HCT116 (cell line): ENCODE data around the gene FAM156B.

Source experiments
- ATF3 ChIP-seq: IDR thresholded peaks from 2 replicates; pipeline ENCODE4 v1.6.1; 2012
- CEBPB ChIP-seq: IDR thresholded peaks from 2 replicates; pipeline ENCODE4 v1.6.1; 2012; ENCODE audit warnings: low read depth
- CTCF ChIP-seq, 3 experiments: fragments of 200-600 bp in 1 of 3; sonication (generic) in 1 of 3; IDR thresholded peaks in 2 of 3; conservative IDR thresholded peaks in 1 of 3; 2 replicates each; pipeline ENCODE4 v1.5.1; 2012 to 2017; ENCODE audit warnings: low read depth in 2 of 3, low read length in 2 of 3, antibody characterized with exemption in 1 of 3, borderline replicate concordance in 1 of 3, control low read depth in 1 of 3, mild to moderate bottlenecking in 1 of 3, mixed read lengths in 1 of 3, mixed run types in 1 of 3, moderate library complexity in 1 of 3; ENCODE audit not compliant: insufficient read depth in 1 of 3
- EZH2 ChIP-seq: fragments of 200-600 bp; sonication (generic); IDR thresholded peaks from 2 replicates; pipeline ENCODE4 v1.6.1; 2017; ENCODE audit warnings: antibody characterized with exemption, mixed run types
- EZH2phosphoT487 ChIP-seq: fragments of 200-600 bp; IDR thresholded peaks from 2 replicates; pipeline ENCODE4 v1.6.1; 2018; ENCODE audit warnings: antibody characterized with exemption, borderline replicate concordance
- FOSL1 ChIP-seq: IDR thresholded peaks from 2 replicates; pipeline ENCODE4 v1.6.1; 2012; ENCODE audit warnings: low read depth
- MAX ChIP-seq: IDR thresholded peaks from 2 replicates; pipeline ENCODE4 v1.6.1; 2012
- POLR2A ChIP-seq: IDR thresholded peaks from 2 replicates; pipeline ENCODE4 v1.7.0; 2011; ENCODE audit warnings: borderline replicate concordance; ENCODE audit not compliant: insufficient read depth, insufficient read length; ENCODE audit errors: extremely low read depth
- POLR2AphosphoS5 ChIP-seq: IDR thresholded peaks from 2 replicates; pipeline ENCODE4 v1.6.1; 2011; ENCODE audit warnings: mild to moderate bottlenecking, low read depth, low read length, moderate library complexity
- YY1 ChIP-seq: IDR thresholded peaks from 2 replicates; pipeline ENCODE4 v1.6.1; 2011; ENCODE audit warnings: low read length, low read depth, moderate library complexity, mild to moderate bottlenecking; ENCODE audit not compliant: insufficient replicate concordance; ENCODE audit errors: extremely low read depth
- ZNF274 ChIP-seq: fragments of 200-500 bp; sonication (Bioruptor generic); IDR thresholded peaks from 2 replicates; pipeline ENCODE4 v1.6.1; 2014; ENCODE audit warnings: mild to moderate bottlenecking, low read depth, low read length, inconsistent platforms

- TF ChIP-seq POLR2AphosphoS5 = no peak
- no peak for TF ChIP-seq CTCF (IDR thresholded peaks at IDR 0.05 in 2 of 3, conservative IDR thresholded peaks at IDR 0.05 in 1 of 3; ENCODE audit: borderline replicate concordance in 1 of 3, insufficient read depth in 1 of 3, low read depth in 2 of 3, low read length in 2 of 3)
- TF ChIP-seq POLR2A = no peak
- no peak for TF ChIP-seq EZH2
- no peak for TF ChIP-seq CEBPB
- TF ChIP-seq MAX = no peak
- no peak for TF ChIP-seq FOSL1
- no peak for TF ChIP-seq ZNF274
- TF ChIP-seq ATF3 = no peak
- no peak for TF ChIP-seq EZH2phosphoT487
- no peak for TF ChIP-seq YY1
Measured at GRCh38 chrX:52933213-52933612, 36.1 kb downstream of the FAM156B start.
